Kidney epithelial cell (primary cell): ENCODE measurements around the gene RGS7. TPM values are rescaled to one million over a fixed set of nuclear protein-coding genes. Genes with fewer than 3 reads are reported as not detected.

Experiments used
- DNase-seq: peaks from one replicate; pipeline ENCODE4 v3.0.0-alpha.2; 2010; ENCODE audit warnings: low read depth
- H3K27me3 ChIP-seq: 2 replicates; pipeline ENCODE4 v1.6.0; 2011; ENCODE audit warnings: low read length; ENCODE audit not compliant: control insufficient read depth, insufficient read depth
- H3K36me3 ChIP-seq: 2 replicates; pipeline ENCODE4 v1.5.1; 2011; ENCODE audit warnings: low read length; ENCODE audit not compliant: control insufficient read depth, insufficient read depth
- H3K4me3 ChIP-seq: 2 replicates; pipeline ENCODE4 v1.5.1; 2011; ENCODE audit warnings: low read depth, mild to moderate bottlenecking, control low read depth, low read length
- CTCF ChIP-seq: IDR thresholded peaks from 2 replicates; pipeline ENCODE4 v1.5.1; 2011; ENCODE audit warnings: mild to moderate bottlenecking, moderate library complexity, low read length, control low read depth, inconsistent platforms; ENCODE audit not compliant: insufficient read depth, poor library complexity, severe bottlenecking
- total RNA-seq: library from RNA; depleted of rRNA; stranded (reverse); fragments of >200 nt; gene quantifications from 2 replicates; pipeline ENCODE4 v1.2.3, GENCODE V29; 2015

Gene RGS7
- total RNA-seq, 1 donor from 2014 or later, result 1.5 TPM

DNA sequence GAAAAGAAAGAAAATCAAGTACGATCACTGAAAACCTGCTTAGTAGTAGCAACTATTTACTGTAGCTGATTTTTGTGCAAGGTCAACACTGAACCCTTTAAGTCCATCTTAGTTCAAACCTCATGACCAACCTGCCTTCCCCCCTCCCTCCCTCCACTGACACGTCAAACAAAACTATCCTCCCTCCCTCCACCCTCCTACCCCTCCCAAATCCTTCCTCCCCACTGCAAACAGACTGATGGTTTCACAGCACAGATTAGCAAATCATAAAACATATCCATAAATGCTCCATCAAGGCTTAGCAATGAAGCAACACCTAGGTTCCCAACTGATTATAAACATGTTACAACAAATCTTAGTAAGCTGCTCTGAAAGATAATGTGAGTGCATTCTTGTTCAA is 580.8 kb downstream of the RGS7 start:
- Histone ChIP-seq H3K36me3 (no peaks in the 10 kb centered on the region), H3K27me3 (no peaks in the 10 kb centered on the region), H3K4me3 (no peak overlapping the region)
- no peak for TF ChIP-seq CTCF
- DNase-seq, result no peak

DNA sequence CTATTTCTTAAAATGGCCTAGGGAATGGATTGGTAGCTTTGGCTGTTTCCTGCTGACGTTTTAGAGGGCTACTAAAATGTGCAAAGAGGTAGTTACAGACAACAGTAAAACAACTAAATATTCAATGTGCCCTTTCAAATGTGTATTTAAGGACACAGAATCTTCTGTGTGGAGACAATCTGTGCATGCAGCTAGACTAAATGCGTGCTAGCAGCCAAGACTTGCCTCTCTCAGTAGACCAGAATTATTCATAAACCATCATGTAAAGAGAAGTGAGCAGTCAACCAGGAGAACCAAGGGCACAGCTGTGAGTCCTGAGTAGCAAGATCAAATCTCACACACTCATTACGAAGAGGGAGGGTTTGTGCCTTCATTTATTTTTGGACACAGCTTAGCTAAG is 584.9 kb downstream of the RGS7 start:
- Histone ChIP-seq H3K4me3 (no peak overlapping the region), H3K36me3 (no peaks in the 10 kb centered on the region), H3K27me3 (no peaks in the 10 kb centered on the region)
- DNase-seq, result no peak
- no peak for TF ChIP-seq CTCF

GRCh38 chr1:240771450-240771849 is 585.6 kb downstream of the RGS7 start:
- Histone ChIP-seq H3K27me3 (no peaks in the 10 kb centered on the region), H3K4me3 (no peak overlapping the region), H3K36me3 (no peaks in the 10 kb centered on the region)
- no peak for TF ChIP-seq CTCF
- DNase-seq, result no peak

DNA sequence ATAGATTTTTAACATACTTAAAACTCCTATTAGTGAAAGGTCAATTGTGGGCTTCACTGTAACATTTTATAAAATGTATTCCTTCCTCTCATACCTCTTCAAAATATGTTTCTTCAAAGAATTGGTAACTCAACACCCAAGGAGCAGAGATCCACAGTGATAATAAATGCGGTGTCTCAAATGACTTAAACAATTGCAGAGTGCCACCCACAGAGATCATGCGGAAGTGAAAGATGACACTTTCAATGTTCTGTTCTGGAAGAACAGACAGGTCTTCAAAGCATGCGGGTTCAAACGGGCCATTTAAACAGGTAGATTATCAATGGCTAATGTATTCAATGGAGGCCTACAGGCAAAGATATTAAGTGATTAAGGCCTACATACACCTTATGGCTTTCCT is 588.0 kb downstream of the RGS7 start:
- no peak for TF ChIP-seq CTCF
- no peak for DNase-seq
- H3K4me3 ChIP-seq, result no peak overlapping the region
- H3K36me3 ChIP-seq, result no peaks in the 10 kb centered on the region
- H3K27me3 ChIP-seq, result no peaks in the 10 kb centered on the region

GRCh38 chr1:240766831-240767230 is 590.2 kb downstream of the RGS7 start:
- Histone ChIP-seq H3K27me3 (no peaks in the 10 kb centered on the region), H3K4me3 (no peak overlapping the region), H3K36me3 (no peaks in the 10 kb centered on the region)
- DNase-seq, result no peak
- TF ChIP-seq CTCF, result no peak

GRCh38 chr1:240765732-240766363 is 591.2 kb downstream of the RGS7 start:
- no peak for TF ChIP-seq CTCF
- Histone ChIP-seq H3K36me3 (no peaks in the 10 kb centered on the region), H3K4me3 (no peak overlapping the region), H3K27me3 (no peaks in the 10 kb centered on the region)
- peak; percentile 18 for DNase-seq
